GM10248 (cell line): ENCODE measurements around the gene MYL10.

Experiments
- CTCF ChIA-PET: fragments of 300-600 bp; sonication (Branson Sonifier 250); formaldehyde crosslinking; extraction: SDS; loops from one replicate; lab custom pipeline; 2021; ENCODE audit warnings: antibody characterized with exemption; lab: Yijun Ruan, JAX
- POLR2A ChIA-PET: fragments of 350-650 bp; sonication (Branson Sonifier 250); formaldehyde crosslinking; extraction: SDS; loops from one replicate; lab custom pipeline; 2020; ENCODE audit warnings: antibody characterized with exemption; lab: Yijun Ruan, JAX
- DNase-seq: peaks from one replicate; pipeline ENCODE4 v3.0.0; 2012; ENCODE audit errors: extremely low spot score
- CTCF ChIP-seq: IDR thresholded peaks from 2 replicates; pipeline ENCODE4 v1.5.1; 2012; ENCODE audit warnings: mild to moderate bottlenecking, low read depth; ENCODE audit errors: extremely low read depth, missing control alignments, control extremely low read depth

The MYL10 gene

GRCh38 chr7:101674439-101674838 lies 45.3 kb upstream of the MYL10 start:
- CTCF ChIA-PET = interaction anchor here (1.4 kb wide), 1 partner anchor 37 kb away, joined by 3 read pairs; no protein-coding TSS in a partner anchor
- TF ChIP-seq CTCF = no peak
- DNase-seq = no peak
- POLR2A ChIA-PET = no interaction called here

DNA sequence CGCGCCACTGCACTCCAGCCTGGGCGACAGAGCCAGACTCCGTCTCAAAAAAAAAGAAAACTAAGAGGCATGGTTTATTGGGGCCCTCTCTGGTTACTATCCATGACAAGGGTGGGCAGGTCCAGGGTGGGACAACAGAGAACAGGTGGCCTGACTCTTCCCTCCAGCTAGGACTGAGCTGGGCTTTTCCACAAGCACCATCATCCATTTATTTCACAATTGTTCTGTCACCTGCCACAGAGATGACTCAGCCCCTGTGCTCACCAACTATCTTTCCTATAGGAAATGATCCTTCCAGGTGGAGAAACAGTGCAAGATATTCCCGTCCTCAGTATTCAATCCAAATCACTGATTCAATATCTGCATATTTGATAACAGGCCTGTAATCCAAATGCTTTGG lies 44.9 kb upstream of the MYL10 start:
- POLR2A ChIA-PET = no interaction called here
- CTCF ChIA-PET = interaction anchor here (1.2 to 1.7 kb wide), 3 partner anchors 11 to 36 kb away, joined by 3 read pairs; no protein-coding TSS in a partner anchor
- TF ChIP-seq CTCF = no peak
- no peak for DNase-seq

DNA sequence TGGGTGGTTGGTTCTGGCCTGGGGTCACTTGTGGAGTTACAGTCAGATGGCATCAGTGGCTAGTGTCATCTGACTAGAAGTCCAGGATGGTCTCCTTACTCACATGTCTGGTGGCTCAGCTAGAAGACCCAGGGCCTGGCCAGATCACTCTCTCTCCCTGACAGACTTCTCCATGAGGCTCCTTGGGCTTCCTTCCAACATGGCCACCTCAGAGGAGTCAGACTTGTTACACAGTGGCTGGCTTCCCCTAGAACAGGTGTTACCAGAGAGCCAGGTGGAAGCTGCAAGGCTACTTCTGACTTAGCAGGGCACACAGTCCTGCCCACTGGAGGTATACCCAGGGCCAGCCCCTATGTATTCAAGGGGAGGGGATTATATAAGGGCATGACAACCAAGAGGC lies 44.2 kb upstream of the MYL10 start:
- no peak for TF ChIP-seq CTCF
- ChIA-PET POLR2A (no interaction called here), CTCF (interaction anchor here (1.2 to 2.3 kb wide), 4 partner anchors 10 to 36 kb away, joined by 3 to 6 read pairs (median 3); no protein-coding TSS in a partner anchor)
- DNase-seq = no peak

DNA sequence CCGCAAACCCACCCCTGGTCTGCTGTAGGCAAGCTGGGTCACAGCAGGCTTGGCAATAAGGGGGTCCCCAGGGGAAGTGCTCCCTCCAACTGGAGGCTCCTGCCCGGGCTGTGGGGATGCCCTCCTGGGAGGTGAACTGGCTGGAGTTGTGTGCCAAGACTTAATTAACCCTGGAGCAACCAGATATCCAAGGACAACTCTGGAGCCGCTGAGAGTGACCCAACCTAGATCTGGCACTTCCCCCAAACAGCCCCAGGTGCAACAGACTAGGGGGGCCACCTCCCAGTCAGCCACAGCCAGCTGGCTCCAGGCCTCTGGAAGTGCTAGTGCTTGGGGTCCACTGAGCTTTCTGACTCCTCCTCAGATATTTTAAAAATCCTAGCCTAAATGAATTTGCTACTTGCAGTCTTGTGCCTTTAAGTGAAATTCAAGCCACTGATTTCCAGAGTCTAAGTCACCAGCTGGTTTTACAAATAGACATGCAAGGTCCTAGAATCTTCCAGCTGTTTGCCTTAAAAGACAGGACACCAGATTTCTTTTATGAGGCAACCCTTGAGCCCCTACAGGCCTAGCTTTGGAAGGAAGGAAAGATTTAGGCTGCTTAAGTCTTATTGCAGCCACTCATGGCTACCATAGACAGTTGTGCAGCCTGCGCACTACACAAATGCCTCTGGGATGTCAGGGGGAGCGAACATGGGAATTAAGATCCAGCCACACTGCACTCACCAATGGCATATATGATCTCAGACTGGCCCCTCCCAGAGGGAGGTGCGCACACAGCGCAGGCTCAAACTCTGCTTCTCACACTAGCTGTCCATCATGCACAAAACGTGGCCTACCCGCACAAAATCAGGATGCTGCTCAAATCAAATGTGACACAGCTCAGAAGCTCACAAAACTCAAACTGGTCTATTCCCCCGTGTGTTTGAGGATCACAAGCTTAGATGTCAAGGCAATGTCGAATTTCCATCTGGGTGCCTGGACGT lies 42.6 kb upstream of the MYL10 start:
- TF ChIP-seq CTCF = no peak
- CTCF ChIA-PET = interaction anchor here (2.3 kb wide), 1 partner anchor 13 kb away, joined by 6 read pairs; no protein-coding TSS in a partner anchor
- POLR2A ChIA-PET = no interaction called here
- no peak for DNase-seq

DNA sequence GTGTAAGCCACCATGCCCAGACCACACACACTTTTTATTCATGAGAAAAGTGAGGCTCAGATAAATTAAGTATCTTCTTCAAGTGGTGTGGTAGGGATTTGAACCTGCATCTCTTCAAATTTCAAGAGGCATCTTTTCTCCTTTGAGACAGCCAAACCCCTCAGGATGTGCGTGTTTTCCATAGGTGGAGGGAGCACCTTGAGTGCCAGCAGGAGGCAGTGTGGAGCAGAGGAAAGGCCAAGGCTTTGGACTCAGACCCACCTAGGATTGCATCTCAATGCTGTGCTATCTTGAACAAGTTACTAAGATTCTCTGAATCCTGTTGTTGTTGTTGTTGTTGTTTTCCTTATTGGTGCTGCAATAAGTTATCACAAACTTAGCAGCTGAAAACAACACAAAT lies 40.2 kb upstream of the MYL10 start:
- no peak for DNase-seq
- POLR2A ChIA-PET = no interaction called here
- TF ChIP-seq CTCF = no peak
- CTCF ChIA-PET = no interaction called here

GRCh38 chr7:101668726-101669125 lies 39.6 kb upstream of the MYL10 start:
- ChIA-PET POLR2A (no interaction called here), CTCF (interaction anchor here (1.3 to 2.3 kb wide), 2 partner anchors 13 to 17 kb away, joined by 5 to 8 read pairs; no protein-coding TSS in a partner anchor)
- no peak for DNase-seq
- TF ChIP-seq CTCF = no peak
